Eye (tissue), 1 donor: ENCODE results near the gene RAMP2.
A peak's percentile ranks its signal among the peaks of the same experiment; 100 is the strongest.
"Not testable (repeated sequence)": the region's sequence is repeated elsewhere in the genome, so short reads cannot be mapped to it uniquely, and the experiment has no call there.

Experiments
- DNase-seq: peaks from one replicate; pipeline ENCODE4 v3.0.0-alpha.2; 2015

Gene RAMP2, protein sequence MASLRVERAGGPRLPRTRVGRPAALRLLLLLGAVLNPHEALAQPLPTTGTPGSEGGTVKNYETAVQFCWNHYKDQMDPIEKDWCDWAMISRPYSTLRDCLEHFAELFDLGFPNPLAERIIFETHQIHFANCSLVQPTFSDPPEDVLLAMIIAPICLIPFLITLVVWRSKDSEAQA

GRCh38 chr17:42760652-42761581, at the start of gene RAMP2:
Gene RAMP2, plus strand, starts transcription at chr17:42761227. Its CDS starts 35 bp downstream, at chr17:42761262.
- DNase-seq, result peak; percentile 79

- peak; percentile 90 for DNase-seq
Measured at GRCh38 chr17:42720996-42721583, 39.9 kb upstream of the RAMP2 start.

DNA sequence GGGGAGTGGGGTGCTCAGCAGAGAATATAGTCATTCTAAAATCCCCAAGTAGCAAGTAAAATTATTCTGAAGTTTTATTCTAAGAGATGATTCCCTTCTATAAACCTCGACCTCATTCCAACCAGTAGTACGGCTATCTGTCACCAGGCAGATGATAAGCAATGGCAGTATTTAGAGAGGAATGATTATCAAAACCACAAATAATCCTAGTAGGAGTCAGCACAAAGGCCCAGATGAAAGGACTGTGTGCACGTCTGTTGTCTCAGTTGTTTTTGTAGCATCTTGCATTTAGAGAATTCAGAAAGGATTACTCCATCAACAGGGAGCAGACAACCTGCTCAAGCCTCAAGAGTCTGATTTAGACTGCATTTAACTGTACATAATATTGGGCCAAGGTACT, 37.4 kb upstream of the RAMP2 start:
- DNase-seq, result no peak

- DNase-seq, result no peak
Measured at GRCh38 chr17:42725143-42725542, 35.9 kb upstream of the RAMP2 start.

- DNase-seq, result no peak
Measured at GRCh38 chr17:42740699-42741098, 20.3 kb upstream of the RAMP2 start.

DNA sequence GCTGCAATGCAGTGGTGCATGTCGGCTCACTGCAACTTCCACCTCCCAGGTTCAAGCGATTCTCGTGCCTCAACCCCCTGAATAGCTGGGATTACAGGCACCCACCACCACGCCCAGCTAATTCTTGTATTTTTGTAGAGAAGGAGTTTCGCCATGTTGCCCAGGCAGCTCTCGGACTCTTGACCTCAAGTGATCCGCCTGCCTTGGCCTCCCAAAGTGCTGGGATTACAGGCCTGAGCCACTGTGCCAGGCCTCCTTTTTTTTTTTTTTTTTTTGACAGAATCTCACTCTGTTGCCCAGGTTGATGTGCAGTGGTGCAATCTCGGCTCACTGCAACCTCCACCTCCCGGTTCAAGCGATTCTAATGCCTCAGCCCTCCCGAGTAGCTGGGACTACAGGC, 18.1 kb upstream of the RAMP2 start:
- not testable (repeated sequence) for DNase-seq

DNA sequence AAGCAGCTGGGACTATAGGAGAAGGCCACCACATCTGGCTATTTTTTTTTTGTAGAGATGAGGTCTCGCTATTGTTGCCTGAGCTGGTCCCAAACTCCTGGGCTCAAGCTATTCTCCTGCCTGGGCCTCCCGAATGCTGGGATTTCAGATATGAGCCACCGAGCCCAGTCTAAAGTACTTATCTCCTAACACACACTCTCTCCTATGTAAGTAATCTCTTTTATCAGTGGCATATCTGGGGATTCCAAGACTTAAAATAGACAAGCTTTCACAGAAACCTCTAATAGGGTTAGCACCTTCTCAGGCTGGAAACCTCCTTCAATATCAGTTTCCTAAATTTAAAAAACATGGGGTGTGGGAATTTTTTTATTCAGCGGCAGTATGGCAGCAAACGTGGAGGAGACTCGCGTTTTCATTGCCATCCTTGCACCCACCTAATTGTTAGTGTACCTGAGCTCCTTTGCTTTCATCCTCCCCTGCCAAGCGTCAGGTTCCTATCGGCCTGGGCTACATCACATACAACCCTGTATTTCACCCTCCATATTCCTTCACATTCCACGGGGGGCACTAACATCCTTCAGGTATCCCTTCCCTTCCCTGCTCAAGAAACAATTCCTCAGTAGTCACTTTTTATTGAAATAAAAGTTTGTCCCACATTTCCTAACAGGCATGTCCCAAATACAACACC, 17.3 kb upstream of the RAMP2 start:
- no peak for DNase-seq

GRCh38 chr17:42744283-42744805, 16.7 kb upstream of the RAMP2 start:
- DNase-seq, result no peak

DNA sequence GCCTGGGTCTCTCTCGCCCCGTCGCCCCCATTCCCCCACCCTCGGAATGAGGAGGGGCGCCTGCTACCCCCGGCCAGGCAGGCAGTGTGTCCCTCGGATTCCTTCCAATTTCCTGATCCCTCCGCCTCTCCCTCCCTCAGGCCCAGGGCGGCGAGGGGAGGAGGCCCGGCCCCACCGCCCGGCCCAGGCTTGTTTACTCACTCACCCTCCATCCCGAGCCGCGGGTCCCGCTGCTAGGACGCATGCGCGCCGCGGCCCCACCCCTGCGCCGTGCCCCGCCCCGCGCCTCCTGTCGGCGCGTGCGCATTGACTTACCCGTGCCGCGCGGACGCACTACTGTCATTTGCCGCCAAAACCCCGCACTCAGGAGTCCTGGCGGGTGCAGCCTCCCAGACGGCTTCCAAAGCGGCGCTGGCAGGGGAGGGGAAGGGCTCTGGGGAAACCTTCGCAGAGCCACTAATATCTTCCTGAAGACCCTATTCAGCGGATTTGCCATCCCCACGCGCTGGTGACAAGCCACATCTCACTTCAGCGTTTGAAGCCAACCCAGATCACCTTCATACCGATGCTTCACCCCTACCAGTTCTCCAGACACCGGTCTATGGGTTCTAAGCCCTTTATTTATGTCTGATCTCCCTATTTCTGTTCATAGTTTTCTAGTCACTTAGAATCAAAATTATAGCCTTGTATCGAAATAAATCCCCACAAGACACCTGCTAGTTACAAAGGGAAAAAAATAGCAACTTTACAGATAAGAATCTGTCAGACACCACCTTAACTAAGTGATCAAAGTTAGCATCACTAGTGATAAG, 16.0 kb upstream of the RAMP2 start, which contains the start of gene EZH1:
Gene EZH1, minus strand, starts transcription at position 235 of the 812 bp plus-strand sequence. CDS start 16,099 bp downstream, outside the sequence.
- DNase-seq, result peak; percentile 98

DNA sequence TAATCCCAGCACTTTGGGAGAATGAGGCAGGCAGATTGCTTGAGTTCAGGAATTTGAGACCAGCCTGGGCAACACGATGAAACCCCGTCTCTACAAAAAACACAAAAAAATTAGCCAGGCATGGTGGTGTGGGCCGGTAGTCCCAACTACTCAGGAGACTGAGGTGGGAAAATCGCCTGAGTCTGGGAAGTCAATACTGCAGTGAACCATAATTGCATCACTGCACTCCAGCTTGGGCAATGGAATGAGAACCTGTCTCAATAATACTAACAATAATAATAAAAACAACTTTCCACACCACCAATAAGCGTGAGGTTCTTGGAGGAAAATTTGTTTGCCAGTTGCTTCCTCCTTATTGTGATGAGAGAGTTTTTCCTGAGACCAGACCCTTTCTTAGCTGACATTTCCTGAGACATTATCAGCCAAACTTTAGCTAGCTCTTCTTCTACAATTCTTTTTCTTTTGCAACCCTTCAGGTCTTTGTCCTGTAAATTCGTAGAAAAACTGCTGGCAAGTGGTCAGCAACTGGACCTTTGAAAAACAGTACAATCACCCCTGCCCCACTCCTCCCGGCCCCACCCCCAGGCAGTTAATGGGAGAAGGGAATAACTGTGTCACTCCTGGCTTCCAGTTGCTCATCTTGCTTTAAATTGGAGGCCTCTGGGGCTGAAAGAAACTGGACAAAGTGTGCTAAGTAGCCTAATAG, 12.7 kb upstream of the RAMP2 start:
- DNase-seq, result no peak

DNA sequence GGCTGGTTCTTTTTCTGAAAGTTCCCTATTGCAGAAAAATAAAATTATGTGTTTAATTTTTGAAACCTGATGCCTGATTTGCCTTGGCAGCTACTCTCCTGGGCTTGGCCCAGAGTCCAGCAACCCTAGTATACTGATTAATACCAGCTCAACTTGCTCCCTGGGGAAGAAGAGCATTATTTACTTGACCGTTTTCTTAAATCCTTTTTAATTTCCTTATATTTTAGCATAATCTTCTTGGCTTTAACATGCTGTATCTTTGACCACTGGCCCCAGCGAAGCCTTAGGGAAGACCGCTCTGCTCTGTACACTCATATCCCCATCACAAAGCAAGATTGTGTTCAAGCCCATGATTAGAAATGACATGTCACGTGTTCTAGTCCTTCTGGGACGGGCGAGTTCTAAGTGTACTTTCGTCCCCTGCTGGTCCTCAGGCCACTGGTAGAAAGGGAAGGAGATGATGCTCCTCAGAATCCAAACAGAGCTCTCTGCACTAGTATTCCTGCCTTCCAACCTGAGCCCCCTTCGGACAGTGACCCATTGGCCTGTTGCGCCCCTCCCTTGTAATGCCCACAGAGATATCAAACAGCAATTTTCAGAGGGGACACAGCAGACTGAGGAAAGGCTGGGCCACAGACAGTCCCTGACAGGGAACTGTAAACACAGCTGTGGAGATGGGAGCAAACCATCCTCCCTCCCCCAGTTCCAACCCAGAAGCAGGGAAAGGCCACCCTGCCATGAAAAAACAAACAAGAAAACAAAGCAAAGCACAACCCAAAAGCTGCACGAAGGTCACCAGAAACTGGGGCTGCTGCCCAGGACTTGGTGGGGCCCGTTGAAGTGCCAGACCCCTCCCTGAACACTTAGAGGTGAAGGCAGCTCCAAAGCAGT, 11.9 kb upstream of the RAMP2 start:
- peak; percentile 92 for DNase-seq

DNA sequence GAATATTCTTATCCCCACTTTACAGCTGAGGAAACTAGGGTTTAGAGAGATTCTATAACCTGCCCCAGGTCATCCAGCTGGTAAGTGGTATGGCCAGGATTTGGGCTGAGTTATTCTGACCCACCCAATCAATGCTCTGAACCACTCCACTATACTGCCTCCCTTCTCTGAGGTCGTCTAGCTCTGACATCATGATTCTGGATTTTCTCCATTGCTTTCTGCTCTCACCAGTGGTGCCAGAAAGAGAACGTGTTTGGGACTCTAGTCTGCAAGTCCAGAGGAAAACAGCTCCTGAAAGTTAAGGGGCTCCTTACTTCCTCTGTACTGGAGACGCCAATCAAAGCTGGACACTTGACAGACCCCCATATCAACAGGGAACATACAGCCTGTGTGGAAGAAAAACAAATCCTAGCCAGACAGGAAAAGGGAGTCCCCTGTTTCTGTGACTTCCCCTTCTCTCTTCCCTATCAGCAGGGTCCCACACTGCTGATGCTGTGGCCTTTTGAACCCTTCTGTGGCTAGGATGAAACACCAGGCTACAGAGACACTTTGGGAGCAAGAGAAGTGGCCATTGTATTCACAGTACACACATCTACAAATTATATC, 10.2 kb upstream of the RAMP2 start:
- DNase-seq, result peak; percentile 19

GRCh38 chr17:42751628-42752027, 9.4 kb upstream of the RAMP2 start:
- DNase-seq, result no peak

DNA sequence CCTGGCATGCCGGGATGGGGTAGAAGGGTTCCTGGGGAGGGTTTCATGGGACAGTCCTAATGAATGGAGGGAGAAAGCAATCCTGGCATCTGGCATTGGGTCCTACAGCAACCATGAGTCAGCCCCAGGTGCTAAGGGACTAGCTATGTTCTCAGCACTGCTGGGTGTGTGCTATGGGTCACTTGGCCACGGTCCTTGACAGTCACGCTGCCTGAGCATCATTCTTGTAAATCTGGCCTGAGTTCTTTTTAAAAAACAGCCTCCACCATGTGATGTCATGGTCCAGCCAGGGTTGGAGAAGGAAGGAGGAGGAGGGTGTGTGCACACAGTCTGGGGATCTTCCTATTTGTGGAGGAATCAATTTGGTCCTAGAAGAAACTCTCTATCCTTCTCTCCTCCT, 6.2 kb upstream of the RAMP2 start:
- DNase-seq, result no peak

- DNase-seq, result no peak
Measured at GRCh38 chr17:42759982-42760651, 910 bp upstream of the RAMP2 start.

GRCh38 chr17:42761638-42762037, 611 bp downstream of the RAMP2 start:
- no peak for DNase-seq

DNA sequence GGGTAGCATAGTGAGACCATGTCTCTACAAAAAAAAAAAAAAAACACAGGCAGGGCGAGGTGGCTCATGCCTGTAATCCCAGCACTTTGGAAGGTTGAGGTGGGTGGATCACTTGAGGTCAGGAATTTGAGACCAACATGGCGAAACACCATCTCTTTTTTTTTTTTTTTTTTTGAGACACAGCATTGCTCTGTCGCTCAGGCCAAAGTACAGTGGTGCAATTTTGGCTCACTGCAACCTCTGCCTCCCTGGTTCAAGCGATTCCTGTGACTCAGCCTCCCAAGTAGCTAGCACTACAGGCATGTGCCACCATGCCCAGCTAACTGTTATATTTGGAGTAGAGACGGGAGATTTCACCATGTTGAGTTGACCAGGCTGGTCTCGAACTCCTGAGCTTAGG, 5.1 kb downstream of the RAMP2 start:
- no peak for DNase-seq

DNA sequence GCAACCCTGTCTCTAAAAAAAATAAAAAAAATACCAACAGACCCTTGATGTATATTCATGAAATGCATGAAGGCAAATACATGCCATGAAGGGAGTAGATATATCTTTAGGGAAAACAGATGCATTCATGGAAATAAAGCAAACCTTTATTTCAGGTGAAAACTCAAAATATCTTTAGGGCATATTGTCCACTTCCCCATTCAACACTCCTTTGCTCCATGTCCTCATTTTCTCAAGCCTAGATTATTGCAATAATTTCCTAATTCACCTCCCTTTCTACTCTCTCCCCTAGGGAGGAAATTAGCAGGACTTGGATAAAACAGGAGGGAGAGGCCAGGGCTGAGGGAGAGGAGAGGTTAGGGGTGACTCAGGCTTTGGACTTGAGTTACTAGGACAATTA, 6.5 kb downstream of the RAMP2 start:
- DNase-seq, result no peak

DNA sequence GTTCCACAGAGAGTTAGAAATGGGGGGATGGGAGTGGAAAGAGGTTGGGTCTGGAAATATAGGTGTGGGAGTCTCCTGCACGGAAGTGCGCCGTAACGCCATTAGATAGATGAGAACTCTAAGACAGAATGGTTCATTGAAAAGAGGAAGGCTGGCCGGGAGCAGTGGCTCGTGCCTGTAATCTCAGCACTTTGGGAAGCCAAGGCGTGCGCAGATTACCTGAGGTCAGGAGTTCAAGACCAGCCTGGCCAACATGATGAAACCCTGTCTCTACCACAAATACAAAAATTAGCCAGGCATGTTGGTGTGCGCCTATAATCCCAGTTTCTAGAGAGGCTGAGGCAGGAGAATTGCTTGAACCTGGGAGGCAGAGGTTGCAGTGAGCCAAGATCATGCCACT, 7.0 kb downstream of the RAMP2 start:
- DNase-seq, result not testable (repeated sequence)
